ENCODE results near the gene SPDYE5.
A peak's percentile ranks its signal among the peaks of the same experiment; 100 is the strongest.
"Not testable (repeated sequence)": the region's sequence is repeated elsewhere in the genome, so short reads cannot be mapped to it uniquely, and the experiment has no call there.

Gene SPDYE5

GRCh38 chr7:75492020-75492419, at the start of gene SPDYE5:
SPDYE5 (plus strand) TSS chr7:75492320; CDS start chr7:75494048, 1,728 bp downstream.
- DNase-seq, result not testable (repeated sequence)

DNA sequence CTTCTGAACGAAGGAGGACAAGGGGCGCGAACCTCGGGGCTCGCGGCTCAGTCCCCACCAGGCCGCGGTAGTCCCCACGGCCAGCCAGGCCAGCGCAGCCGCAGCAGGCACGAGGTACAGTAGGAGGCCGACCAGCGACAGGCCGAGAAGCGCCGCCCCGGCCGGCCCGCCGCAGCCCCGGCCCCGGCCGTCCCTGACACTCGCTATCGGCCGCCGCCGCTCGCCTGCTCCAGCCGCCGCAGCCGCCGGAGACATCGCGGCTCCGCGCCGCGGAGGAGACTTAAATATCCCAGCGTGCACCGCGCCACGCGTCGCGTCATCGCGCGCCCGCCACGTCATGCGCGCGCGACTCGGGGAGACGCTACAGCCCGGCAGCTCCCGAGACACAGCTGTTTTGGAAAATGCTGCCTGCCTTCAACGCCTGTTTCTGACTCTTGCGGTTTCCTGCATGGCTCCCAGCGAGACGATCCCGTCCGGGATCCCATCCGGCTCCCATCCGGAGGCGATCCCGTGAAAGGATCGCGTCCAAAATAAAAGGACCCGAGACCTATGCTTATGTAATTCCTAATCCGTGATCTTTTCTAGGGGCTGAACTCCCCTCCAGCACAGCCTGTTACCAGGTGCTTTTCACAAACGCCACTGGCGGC, 49.5 kb upstream of the SPDYE5 start:
- not testable (repeated sequence) for DNase-seq

GRCh38 chr7:75449946-75450345, 42.2 kb upstream of the SPDYE5 start:
- DNase-seq, result not testable (repeated sequence)

DNA sequence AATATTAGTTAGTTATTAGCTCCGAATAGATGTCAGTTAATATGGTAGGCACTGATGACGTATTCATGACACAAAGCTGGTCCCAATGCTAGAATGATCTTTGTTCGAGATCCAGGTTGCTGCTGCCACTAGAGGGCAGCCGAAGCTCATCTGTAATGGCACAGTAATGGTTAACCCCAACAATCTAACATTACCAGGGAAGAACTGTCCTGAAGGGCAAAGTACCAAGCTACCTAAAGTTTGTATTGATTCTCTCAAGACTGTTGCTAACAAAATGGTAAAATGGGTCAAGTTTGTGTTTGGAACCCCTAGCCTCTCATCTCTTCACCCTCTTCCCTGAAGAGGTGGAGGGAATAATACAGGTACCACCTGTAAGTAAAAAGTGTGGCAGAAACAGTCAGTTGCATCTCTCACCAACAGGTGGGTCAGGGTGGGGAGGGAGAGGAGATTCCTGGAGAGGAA, 39.6 kb upstream of the SPDYE5 start:
- not testable (repeated sequence) for DNase-seq

DNA sequence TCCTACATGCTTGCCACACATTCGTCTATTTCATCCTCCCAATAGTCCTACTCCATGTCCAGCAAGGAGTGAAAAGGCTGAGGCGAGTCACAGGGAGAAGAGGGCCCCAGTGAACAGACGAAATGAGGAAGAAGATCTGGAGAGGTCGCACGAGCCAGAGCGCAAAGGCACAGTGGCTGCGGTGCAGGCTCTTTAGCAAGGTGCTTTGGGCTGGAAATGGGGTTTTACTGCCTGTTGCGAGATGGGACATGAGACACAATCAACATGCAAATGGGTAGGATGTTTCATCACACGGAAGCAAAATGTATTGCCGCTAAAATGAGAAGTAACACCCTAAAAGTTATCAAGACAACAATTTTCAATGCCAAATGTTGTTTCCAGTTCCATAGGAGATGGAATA, 35.7 kb upstream of the SPDYE5 start:
- DNase-seq, result not testable (repeated sequence)

DNA sequence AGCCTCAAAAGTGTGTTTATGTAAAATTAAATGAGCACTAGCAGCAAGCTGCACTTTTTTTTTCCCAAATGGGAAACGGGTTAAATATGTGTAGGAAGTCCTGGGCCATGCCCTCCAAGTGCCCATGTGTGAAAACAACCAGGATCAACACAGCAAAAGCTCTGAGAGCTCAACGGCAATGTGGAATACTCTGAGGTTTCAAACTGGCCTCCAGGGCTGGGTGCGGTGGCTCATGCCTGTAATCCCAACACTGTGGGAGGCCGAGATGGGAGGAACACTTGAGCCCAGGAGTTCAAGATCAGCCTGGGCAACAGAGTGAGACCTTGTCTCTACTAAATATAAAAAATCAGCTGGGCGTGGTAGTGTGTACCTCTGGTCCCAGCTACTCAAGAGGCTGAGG, 34.1 kb upstream of the SPDYE5 start:
- DNase-seq, result not testable (repeated sequence)

DNA sequence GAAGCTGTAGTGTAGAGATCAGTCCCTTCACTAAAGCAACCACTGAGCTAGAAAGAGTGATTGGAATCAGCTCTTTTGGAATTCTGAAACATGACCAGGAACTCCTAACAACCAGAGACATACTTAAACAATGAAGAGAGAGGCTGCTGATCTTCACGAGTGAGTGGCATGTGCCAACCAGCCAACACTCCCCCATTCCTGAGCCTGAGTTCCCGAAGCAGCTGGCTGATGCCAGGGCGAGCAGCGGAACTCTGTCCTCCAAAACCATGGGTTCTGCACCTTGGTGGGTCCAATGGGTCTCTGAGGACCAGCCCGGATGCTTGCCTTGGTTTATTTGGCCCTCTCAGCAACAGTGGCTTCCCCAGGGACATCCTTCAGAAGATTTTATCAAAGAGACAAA, 31.6 kb upstream of the SPDYE5 start:
- not testable (repeated sequence) for DNase-seq

DNA sequence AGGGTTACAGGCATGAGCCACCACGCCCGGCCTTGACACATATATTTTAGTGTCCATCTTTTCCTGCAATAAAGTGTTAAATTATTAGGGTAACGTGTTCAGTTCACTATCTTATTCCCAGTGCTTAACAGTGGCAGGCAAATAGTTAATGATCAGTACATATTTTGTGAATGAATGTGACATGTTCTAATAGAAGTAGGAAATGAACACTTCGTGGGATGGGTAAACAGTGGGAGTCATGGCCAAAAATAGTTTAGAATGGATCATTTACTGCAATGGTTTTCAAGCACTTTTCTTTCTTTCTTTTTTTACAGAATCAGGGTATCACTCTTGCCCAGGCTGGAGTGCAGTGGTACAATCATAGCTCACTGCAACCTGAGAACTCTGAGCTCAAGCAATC, 22.0 kb upstream of the SPDYE5 start:
- not testable (repeated sequence) for DNase-seq

DNA sequence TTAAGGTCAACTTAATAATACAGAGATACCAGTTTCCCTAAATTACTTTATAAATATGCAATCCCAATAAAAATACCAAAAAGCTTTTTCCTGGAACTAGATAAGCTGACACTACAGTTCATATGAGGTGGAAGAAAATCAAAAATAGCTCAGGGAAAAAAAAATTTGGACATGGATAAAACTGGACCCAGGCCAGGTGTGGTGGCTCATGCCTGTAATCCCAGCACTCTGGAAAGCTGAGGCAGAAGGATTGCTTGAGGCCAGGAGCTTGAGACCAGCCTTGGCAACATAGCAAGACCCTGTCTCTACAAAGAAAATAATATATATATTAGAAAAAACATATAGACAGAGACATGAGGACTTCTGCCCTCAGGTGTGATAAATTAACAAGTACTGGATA, 14.7 kb upstream of the SPDYE5 start:
- not testable (repeated sequence) for DNase-seq

- not testable (repeated sequence) for DNase-seq
These were observed 11.8 kb upstream of the SPDYE5 start for GRCh38 chr7:75480313-75480712.

DNA sequence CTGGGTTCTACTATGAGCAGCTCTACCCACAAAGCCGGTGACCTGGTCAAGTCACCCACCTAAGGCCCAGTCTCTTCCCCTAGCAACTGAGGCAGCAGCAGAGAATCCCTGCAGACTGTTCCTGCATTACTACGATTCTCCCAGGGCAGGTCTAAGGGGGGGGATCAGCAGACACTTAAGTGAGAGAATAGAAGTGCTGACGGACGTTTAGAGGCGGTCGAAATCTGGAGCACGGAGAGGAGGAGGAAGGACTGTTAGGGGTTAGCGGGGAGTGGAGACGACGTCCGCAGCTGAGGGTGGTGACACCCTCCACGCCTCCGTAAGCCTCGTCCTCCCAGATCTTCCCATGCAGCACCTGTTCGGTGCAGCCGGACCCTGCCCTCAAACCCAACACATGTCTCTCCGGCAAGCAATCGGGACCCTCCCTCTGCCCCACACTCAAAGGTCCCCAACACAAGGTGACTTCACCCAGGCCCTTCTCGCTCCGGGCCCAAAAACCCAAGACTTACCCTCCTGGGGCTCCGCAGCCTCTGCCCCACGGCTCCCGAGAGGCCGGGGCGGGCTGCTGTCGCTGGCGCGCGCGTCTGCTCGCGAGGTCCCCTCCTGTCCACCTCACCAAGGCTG, 6.7 kb upstream of the SPDYE5 start:
- not testable (repeated sequence) for DNase-seq

- DNase-seq, result peak; percentile 64
These were observed 6.0 kb upstream of the SPDYE5 start, which contains the start of gene POM121C for GRCh38 chr7:75485979-75486643. POM121C (minus strand) TSS chr7:75486299; CDS start chr7:75441496, 44,803 bp downstream.

DNA sequence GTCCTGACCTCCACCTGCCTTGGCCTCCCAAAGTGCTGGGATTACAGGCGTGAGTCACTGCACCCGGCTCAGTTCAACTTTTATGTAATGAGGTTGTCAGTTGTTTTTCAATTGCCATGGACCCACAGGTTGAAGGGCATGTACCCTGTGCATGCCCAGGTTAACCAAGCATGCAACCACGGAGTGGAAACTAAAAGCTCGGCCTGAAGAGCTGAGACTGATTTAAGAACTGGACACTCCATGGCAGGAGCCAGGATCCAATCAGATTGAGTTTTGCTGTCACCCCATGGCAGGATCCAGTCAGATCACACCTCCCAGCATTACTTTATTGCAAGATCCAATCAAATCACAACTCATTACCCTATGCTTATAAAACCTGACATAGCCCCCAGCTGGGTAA, 16.9 kb downstream of the SPDYE5 start:
- DNase-seq, result not testable (repeated sequence)

- not testable (repeated sequence) for DNase-seq
These were observed 26.7 kb downstream of the SPDYE5 start for GRCh38 chr7:75518842-75519241.

DNA sequence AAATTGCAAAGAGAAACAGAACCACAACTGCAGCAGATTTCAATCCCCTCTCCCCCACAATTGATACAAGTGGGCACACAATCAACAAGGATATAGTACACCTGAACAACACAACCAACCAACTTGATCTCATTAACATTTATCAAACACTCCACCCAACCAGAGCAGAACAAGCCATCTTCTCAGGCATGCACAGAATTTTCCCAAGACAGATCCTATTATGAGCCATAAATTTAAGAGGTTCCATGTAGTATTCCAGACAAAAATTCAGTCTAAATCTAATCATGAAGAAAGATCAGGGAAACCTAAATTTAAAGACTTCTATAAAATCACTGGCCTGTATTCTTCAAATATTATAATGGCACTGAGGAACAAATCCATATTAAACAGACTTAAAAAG, 29.6 kb downstream of the SPDYE5 start:
- not testable (repeated sequence) for DNase-seq

GRCh38 chr7:75527224-75527722, 35.2 kb downstream of the SPDYE5 start:
- not testable (repeated sequence) for DNase-seq

GRCh38 chr7:75531359-75531821, 39.3 kb downstream of the SPDYE5 start:
- no peak for DNase-seq

- DNase-seq, result no peak
These were observed 40.5 kb downstream of the SPDYE5 start for GRCh38 chr7:75532639-75533038.

- DNase-seq, result no peak
These were observed 41.8 kb downstream of the SPDYE5 start for GRCh38 chr7:75533926-75534325.

- no peak for DNase-seq
These were observed 42.7 kb downstream of the SPDYE5 start for GRCh38 chr7:75534727-75535307.

GRCh38 chr7:75536491-75536890, 44.4 kb downstream of the SPDYE5 start:
- no peak for DNase-seq

- DNase-seq, result no peak
These were observed 44.9 kb downstream of the SPDYE5 start for GRCh38 chr7:75536940-75537538.

DNA sequence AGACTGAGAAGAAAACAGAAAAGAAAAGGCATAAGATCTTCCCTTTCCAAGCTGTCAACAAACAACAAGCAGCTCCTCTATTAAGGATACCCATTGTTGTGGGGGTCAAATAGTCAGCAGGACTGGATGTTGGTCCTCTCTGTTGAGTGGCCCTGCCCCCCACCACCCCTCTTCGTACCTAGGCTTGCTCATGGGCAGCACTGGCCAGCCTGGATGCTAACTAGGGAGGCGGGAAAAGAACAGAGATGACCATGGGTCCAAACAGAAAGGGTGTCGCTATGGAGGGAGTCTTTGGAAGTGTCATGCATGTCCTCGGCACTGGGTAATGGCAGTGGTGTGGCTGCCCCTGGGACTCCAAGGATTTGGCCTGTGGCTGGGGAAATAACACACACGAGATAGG, 45.6 kb downstream of the SPDYE5 start:
- DNase-seq, result no peak
